ENCODE results near the gene ZNF282.

DNA sequence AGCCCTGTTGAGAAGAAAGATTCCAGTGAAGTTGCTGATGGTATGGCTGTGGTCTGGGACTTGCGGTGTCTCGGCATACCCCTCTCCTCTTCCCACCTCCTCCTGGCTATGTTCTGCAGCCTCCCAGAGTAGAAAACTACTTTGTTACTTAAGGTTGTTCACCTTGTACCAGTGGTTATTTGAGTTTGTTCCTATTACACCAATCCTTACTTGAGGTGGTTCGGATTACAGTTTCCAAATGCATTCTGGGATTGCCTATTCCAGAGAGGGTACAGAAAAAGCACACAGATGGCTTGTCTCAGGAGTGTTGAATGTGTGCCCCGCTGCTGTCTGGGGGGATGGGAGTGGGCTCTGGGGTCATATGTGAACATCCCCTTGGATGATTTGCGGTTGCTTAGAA lies 59.8 kb downstream of the ZNF282 start:
- TF ChIP-seq LEF1 (IDR thresholded peaks at IDR 0.05) (no peak), ELF2 (CRISPR knock-in tag; IDR thresholded peaks at IDR 0.05) (no peak)
- TF ChIP-seq, protein P1, sequence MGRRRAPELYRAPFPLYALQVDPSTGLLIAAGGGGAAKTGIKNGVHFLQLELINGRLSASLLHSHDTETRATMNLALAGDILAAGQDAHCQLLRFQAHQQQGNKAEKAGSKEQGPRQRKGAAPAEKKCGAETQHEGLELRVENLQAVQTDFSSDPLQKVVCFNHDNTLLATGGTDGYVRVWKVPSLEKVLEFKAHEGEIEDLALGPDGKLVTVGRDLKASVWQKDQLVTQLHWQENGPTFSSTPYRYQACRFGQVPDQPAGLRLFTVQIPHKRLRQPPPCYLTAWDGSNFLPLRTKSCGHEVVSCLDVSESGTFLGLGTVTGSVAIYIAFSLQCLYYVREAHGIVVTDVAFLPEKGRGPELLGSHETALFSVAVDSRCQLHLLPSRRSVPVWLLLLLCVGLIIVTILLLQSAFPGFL (CRISPR knock-in tag; IDR thresholded peaks at IDR 0.05) = no peak
- TF ChIP-seq, protein P2, sequence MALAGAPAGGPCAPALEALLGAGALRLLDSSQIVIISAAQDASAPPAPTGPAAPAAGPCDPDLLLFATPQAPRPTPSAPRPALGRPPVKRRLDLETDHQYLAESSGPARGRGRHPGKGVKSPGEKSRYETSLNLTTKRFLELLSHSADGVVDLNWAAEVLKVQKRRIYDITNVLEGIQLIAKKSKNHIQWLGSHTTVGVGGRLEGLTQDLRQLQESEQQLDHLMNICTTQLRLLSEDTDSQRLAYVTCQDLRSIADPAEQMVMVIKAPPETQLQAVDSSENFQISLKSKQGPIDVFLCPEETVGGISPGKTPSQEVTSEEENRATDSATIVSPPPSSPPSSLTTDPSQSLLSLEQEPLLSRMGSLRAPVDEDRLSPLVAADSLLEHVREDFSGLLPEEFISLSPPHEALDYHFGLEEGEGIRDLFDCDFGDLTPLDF (CRISPR knock-in tag; IDR thresholded peaks at IDR 0.05) = no peak
- TF ChIP-seq, protein P3, sequence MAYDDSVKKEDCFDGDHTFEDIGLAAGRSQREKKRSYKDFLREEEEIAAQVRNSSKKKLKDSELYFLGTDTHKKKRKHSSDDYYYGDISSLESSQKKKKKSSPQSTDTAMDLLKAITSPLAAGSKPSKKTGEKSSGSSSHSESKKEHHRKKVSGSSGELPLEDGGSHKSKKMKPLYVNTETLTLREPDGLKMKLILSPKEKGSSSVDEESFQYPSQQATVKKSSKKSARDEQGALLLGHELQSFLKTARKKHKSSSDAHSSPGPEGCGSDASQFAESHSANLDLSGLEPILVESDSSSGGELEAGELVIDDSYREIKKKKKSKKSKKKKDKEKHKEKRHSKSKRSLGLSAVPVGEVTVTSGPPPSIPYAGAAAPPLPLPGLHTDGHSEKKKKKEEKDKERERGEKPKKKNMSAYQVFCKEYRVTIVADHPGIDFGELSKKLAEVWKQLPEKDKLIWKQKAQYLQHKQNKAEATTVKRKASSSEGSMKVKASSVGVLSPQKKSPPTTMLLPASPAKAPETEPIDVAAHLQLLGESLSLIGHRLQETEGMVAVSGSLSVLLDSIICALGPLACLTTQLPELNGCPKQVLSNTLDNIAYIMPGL (CRISPR knock-in tag; IDR thresholded peaks at IDR 0.05) = no peak
